ENCODE measurements around the gene TECTB. TPM values are rescaled to one million over a fixed set of nuclear protein-coding genes. Genes with fewer than 3 reads are reported as not detected.

The TECTB gene
- total RNA-seq, 1 donor from 2014 or later, result 0.10 TPM

DNA sequence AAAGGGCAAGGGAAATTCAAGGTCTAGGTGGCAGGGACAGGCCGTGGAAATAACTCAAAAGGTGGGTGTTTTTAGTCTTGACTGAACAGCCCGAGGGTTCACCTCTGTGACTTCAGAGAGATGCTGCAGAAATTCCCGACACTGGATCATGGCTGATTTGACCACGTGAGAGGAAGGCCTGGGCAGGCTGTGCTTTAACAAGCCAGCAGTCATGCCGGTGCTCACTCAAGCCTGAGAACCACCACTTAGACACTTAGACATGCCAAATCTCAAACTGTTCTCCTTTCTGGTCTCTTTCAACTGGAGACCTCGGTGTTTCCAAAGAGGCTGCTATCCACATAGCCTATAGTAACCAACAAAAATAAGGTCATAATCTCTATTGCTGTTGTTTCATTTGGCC is 15.4 kb downstream of the TECTB start:
- TF ChIP-seq, protein P1, sequence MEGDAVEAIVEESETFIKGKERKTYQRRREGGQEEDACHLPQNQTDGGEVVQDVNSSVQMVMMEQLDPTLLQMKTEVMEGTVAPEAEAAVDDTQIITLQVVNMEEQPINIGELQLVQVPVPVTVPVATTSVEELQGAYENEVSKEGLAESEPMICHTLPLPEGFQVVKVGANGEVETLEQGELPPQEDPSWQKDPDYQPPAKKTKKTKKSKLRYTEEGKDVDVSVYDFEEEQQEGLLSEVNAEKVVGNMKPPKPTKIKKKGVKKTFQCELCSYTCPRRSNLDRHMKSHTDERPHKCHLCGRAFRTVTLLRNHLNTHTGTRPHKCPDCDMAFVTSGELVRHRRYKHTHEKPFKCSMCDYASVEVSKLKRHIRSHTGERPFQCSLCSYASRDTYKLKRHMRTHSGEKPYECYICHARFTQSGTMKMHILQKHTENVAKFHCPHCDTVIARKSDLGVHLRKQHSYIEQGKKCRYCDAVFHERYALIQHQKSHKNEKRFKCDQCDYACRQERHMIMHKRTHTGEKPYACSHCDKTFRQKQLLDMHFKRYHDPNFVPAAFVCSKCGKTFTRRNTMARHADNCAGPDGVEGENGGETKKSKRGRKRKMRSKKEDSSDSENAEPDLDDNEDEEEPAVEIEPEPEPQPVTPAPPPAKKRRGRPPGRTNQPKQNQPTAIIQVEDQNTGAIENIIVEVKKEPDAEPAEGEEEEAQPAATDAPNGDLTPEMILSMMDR (conservative IDR thresholded peaks at IDR 0.05), result no peak
- Mint-ChIP-seq H3K9me3 (no peaks in the 10 kb centered on the region), H3K36me3 (no peaks in the 10 kb centered on the region), H3K4me1 (ENCODE audit: unreplicated experiment) (peaks cover 14% of the 10 kb centered on the region), H3K27ac (no peak overlapping the region), H3K27me3 (no peaks in the 10 kb centered on the region), H3K4me3 (no peak overlapping the region)
- no peak for DNase-seq (ENCODE audit: extremely low spot score, unreplicated experiment)

DNA sequence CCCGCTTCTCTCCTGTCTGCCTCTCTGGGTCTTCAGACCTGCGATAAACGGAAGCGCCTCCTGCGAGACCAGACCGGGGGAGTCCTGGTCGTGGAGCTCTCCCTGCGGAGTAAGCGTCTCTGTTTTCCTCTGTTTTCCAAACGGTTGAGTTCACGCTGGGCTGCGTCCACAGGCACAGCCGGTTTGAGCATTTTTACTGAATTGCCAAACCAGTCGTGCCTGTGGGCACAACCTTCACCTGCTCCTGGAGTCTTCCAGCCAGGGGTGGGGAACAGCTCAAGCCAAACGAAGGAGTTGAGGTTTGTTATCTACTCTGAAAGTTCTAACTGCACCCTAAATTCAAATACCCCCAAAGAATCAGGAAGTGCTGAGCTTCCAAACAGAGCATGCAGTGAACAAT is 16.3 kb downstream of the TECTB start:
- Mint-ChIP-seq H3K36me3 (no peaks in the 10 kb centered on the region), H3K27me3 (no peaks in the 10 kb centered on the region), H3K4me3 (no peak overlapping the region)

DNA sequence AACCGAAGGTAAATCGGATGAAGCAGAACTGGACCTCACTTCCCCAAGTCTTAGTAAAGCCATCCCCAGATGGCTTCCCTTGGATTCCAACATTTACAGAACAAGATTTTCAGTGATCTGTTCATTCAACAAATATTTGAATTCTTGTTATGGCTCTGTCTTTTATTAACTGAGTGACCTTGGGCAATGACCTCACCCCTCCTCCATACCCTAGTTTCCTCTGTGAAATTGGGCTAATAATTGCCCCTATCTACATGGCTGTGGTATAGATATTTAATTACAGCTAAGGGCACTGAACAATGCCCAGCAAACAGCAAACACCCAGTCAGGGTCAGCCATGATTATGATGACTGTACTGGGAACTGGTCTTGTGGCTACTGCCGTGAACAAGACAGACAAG is 19.1 kb downstream of the TECTB start:
- Mint-ChIP-seq H3K4me3 (no peak overlapping the region), H3K27ac (no peak overlapping the region), H3K36me3 (no peaks in the 10 kb centered on the region), H3K4me1 (ENCODE audit: unreplicated experiment) (no peaks in the 10 kb centered on the region), H3K9me3 (no peaks in the 10 kb centered on the region), H3K27me3 (peaks cover 5% of the 10 kb centered on the region)
- TF ChIP-seq, protein P1 (conservative IDR thresholded peaks at IDR 0.05), result no peak
- no peak for DNase-seq (ENCODE audit: extremely low spot score, unreplicated experiment)

More for the DNA sequence above, 16.3 kb downstream of the TECTB start:
- peaks cover 14% of the 10 kb centered on the region for H3K4me1 Mint-ChIP-seq (ENCODE audit: unreplicated experiment)
- no peak overlapping the region for H3K27ac Mint-ChIP-seq
- H3K9me3 Mint-ChIP-seq, result no peaks in the 10 kb centered on the region
- no peak for DNase-seq (ENCODE audit: extremely low spot score, unreplicated experiment)
- TF ChIP-seq, protein P1 (conservative IDR thresholded peaks at IDR 0.05), result no peak

DNA sequence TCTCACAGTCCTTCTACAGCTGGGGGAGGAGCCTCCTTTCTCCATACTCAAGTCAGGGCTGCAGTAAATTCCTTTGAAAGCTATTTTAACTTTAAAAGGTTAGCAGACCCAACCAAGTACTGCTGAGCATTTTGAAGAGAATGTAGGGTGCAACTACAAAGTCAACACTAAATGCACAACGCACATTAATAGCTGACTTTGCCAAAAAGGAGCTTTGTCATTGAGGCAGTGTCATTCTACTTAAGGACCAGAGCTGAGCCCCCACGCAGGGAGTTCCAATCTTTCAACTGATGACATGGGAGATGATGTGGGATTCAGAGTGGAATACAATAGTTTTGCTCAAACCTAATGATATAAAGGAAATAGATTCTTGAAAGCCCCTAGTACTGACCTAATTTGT is 20.3 kb downstream of the TECTB start:
- TF ChIP-seq, protein P1 (conservative IDR thresholded peaks at IDR 0.05), result no peak
- DNase-seq (ENCODE audit: extremely low spot score, unreplicated experiment), result no peak
- H3K27me3 Mint-ChIP-seq, result peaks cover 10% of the 10 kb centered on the region
- H3K4me1 Mint-ChIP-seq (ENCODE audit: unreplicated experiment), result peaks cover 5% of the 10 kb centered on the region
- H3K9me3 Mint-ChIP-seq, result no peaks in the 10 kb centered on the region
- H3K36me3 Mint-ChIP-seq, result no peaks in the 10 kb centered on the region
- no peak overlapping the region for H3K27ac Mint-ChIP-seq
- no peak overlapping the region for H3K4me3 Mint-ChIP-seq

DNA sequence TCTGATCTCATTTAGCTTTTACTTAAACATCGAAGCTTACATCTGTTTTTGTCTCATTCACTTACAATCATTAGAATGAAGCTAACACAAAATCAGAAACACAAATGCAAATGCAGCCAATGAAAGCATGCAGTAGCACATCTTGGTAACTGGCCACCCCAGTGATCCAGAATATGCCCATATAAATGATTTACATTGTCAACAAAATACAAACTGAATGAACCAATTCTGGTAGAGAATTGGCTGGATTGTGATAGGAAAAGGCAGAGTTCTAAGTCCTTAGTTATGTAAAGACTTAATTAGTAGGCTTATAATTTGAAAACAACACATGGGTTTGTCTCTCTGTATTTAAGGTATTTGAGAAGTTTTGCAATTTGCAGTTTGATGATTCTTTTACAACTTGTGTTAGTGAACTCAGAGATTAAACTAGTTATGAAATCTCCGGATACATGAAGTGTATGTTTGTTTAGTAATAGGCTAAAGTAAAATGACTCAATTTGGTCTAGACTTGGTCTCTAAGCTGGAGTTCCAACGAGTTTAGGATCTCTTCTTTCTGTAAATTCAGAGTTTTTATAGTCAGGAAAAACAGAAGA is 21.2 kb downstream of the TECTB start:
- no peak overlapping the region for H3K27ac Mint-ChIP-seq
- H3K27me3 Mint-ChIP-seq, result peaks cover 10% of the 10 kb centered on the region
- no peak for DNase-seq (ENCODE audit: extremely low spot score, unreplicated experiment)
- peaks cover 5% of the 10 kb centered on the region for H3K4me1 Mint-ChIP-seq (ENCODE audit: unreplicated experiment)
- no peaks in the 10 kb centered on the region for H3K9me3 Mint-ChIP-seq
- TF ChIP-seq, protein P1 (conservative IDR thresholded peaks at IDR 0.05), result no peak
- H3K4me3 Mint-ChIP-seq, result no peak overlapping the region
- H3K36me3 Mint-ChIP-seq, result no peaks in the 10 kb centered on the region
